H1 (cell line): Measurements from ENCODE around the gene PRDX2. TPM values are rescaled to one million over a fixed set of nuclear protein-coding genes. Genes with fewer than 3 reads are reported as not detected.

ENCODE experiments used
- CHD7 ChIP-seq: fragments of 300-600 bp; sonication (generic); IDR thresholded peaks from 2 replicates; pipeline ENCODE4 v1.7.1; 2012; ENCODE audit warnings: low read length, moderate library complexity, mild to moderate bottlenecking, inconsistent platforms; ENCODE audit not compliant: insufficient replicate concordance
- MAX ChIP-seq: IDR thresholded peaks from 2 replicates; pipeline ENCODE4 v1.6.1; 2012; ENCODE audit warnings: inconsistent platforms
- RXRA ChIP-seq: IDR thresholded peaks from 2 replicates; pipeline ENCODE4 v1.6.1; 2011; ENCODE audit warnings: low read depth, mild to moderate bottlenecking, low read length, moderate library complexity; ENCODE audit not compliant: insufficient read depth
- polyA plus RNA-seq, 7 experiments: library from polyadenylated mRNA; depleted of rRNA in 3 of 7; stranded (reverse) in 5 of 7; unstranded in 2 of 7; fragments of >200 nt in 5 of 7; fragments of 200-250 nt in 2 of 7; gene quantifications; 1 replicate in 5 of 7; 2 replicates in 1 of 7; 4 replicates in 1 of 7; pipeline versions ENCODE4 v1.2.1 to v1.2.3, GENCODE V29; 2011 to 2013; ENCODE audit warnings: missing spikeins in 2 of 7, mixed read lengths in 2 of 7
- total RNA-seq: library from RNA; stranded (reverse); fragmentation: NEBNext Ultra II Directional; extraction: Animal tissue kit (Norgen Biotek cat#: 25700); gene quantifications from 2 replicates; pipeline ENCODE4 v1.2.1, GENCODE V29; 2021

PRDX2 gene
- total and polyA plus RNA-seq, 2 of the 8 experiments (the other 6 are each of a cell fraction or from before 2014, with no cell fraction given) = 380 to 748 TPM

- TF ChIP-seq CHD7 (no peak), RXRA (no peak), MAX (no peak)
Observed at GRCh38 chr19:12821761-12822160, 20.2 kb upstream of the PRDX2 start (continued).
